GM12878 (cell line): ENCODE measurements around the gene MTRR. TPM values are rescaled to one million over a fixed set of nuclear protein-coding genes. Genes with fewer than 3 reads are reported as not detected.
A peak's percentile ranks its signal among the peaks of the same experiment; 100 is the strongest.

Experiments
- ATAC-seq: fragments of 200-7000 bp; cut with Tn5 transposase; 3 replicates; pipeline ENCODE4 v1.9.1; 2020; ENCODE audit warnings: mild to moderate bottlenecking, moderate library complexity
- BruUV-seq: library from RNA; stranded (reverse); fragments of 400-500 nt; replicated peaks from 2 replicates; lab custom pipeline; 2021; lab: Mats Ljungman, UMichigan
- CTCF ChIA-PET: fragments of 300-600 bp; sonication (Branson Sonifier 250); formaldehyde crosslinking; extraction: SDS; loops from one replicate; lab custom pipeline; 2021; ENCODE audit warnings: inconsistent platforms; lab: Yijun Ruan, JAX
- POLR2A ChIA-PET: fragments of 350-600 bp; formaldehyde crosslinking; extraction: SDS; loops from one replicate; lab custom pipeline; 2021; ENCODE audit warnings: inconsistent platforms; lab: Charles Lee
- RAD21 ChIA-PET: fragments of 300-600 bp; sonication (Branson Sonifier 250); formaldehyde crosslinking; loops from one replicate; lab custom pipeline; 2023; ENCODE audit warnings: antibody characterized with exemption; ENCODE audit not compliant: unreplicated experiment; lab: Charles Lee
- SMC1A ChIA-PET: fragments of 300-600 bp; sonication (Branson Sonifier 250); formaldehyde crosslinking; loops from one replicate; lab custom pipeline; 2023; ENCODE audit not compliant: unreplicated experiment, uncharacterized antibody; lab: Charles Lee
- DNase-seq: peaks from one replicate; pipeline ENCODE4 v3.0.0-alpha.2; 2011; ENCODE audit warnings: low read depth, low spot score
- FAIRE-seq: peaks from 3 replicates; lab custom pipeline; 2011; peaks lifted over from hg19 to GRCh38; lab: Jason Lieb, UNC
- H2AFZ ChIP-seq: 2 replicates; pipeline ENCODE4 v1.6.0; 2011; ENCODE audit warnings: low read depth, low read length, control low read depth; ENCODE audit not compliant: control insufficient read depth
- H3K27ac ChIP-seq: 2 replicates; pipeline ENCODE4 v1.5.1; 2011; ENCODE audit warnings: control low read depth; ENCODE audit not compliant: control insufficient read depth, insufficient read depth
- H3K27me3 ChIP-seq, 2 experiments: replicated peaks in 1 of 2; 2 replicates each; pipeline versions ENCODE4 v1.6.0 to v1.6.1; 2011; ENCODE audit warnings: low read length in 1 of 2; ENCODE audit not compliant: control insufficient read depth in 2 of 2, insufficient read depth in 2 of 2
- H3K36me3 ChIP-seq, 2 experiments: 2 replicates each; pipeline ENCODE4 v1.5.1; 2011; ENCODE audit warnings: low read length in 1 of 2; ENCODE audit not compliant: control insufficient read depth in 2 of 2, insufficient read depth in 2 of 2
- H3K4me1 ChIP-seq: 2 replicates; pipeline ENCODE4 v1.6.1; 2011; ENCODE audit warnings: mild to moderate bottlenecking, low read length, moderate library complexity, mixed read lengths; ENCODE audit not compliant: control insufficient read depth, insufficient read depth
- H3K4me2 ChIP-seq: 2 replicates; pipeline ENCODE4 v1.6.0; 2011; ENCODE audit warnings: control low read depth; ENCODE audit not compliant: control insufficient read depth, insufficient read depth
- H3K4me3 ChIP-seq: fragments of 200-600 bp; sonication (generic); 2 replicates; pipeline ENCODE4 v1.5.1; 2016
- H3K79me2 ChIP-seq: 2 replicates; pipeline ENCODE4 v1.6.0; 2011; ENCODE audit warnings: low read length; ENCODE audit not compliant: control insufficient read depth, insufficient read depth
- H3K9ac ChIP-seq: 2 replicates; pipeline ENCODE4 v1.8.0; 2011; ENCODE audit warnings: low read length, control low read depth, mixed read lengths; ENCODE audit not compliant: control insufficient read depth, insufficient read depth
- H3K9me3 ChIP-seq: replicated peaks from 3 replicates; pipeline ENCODE4 v1.5.1; 2011; ENCODE audit warnings: mild to moderate bottlenecking, low read length; ENCODE audit not compliant: control insufficient read depth, insufficient read depth
- H4K20me1 ChIP-seq: 2 replicates; pipeline ENCODE4 v1.6.0; 2011; ENCODE audit not compliant: control insufficient read depth, insufficient read depth
- CBFB ChIP-seq: IDR thresholded peaks from 2 replicates; pipeline ENCODE4 v1.6.1; 2016; ENCODE audit warnings: antibody characterized with exemption, low read depth
- EZH2 ChIP-seq: IDR thresholded peaks from 2 replicates; pipeline ENCODE4 v1.6.1; 2012; ENCODE audit warnings: low read depth, mild to moderate bottlenecking, control low read depth, inconsistent platforms, low read length, borderline replicate concordance; ENCODE audit not compliant: control insufficient read depth
- FOXK2 ChIP-seq: fragments of 450-650 bp; IDR thresholded peaks from 2 replicates; pipeline ENCODE4 v1.6.1; 2017; ENCODE audit warnings: mild to moderate bottlenecking, moderate library complexity
- FOXM1 ChIP-seq: IDR thresholded peaks from 2 replicates; pipeline ENCODE4 v1.6.1; 2012; ENCODE audit warnings: low read depth, mild to moderate bottlenecking, inconsistent platforms, low read length, moderate library complexity
- HDAC2 ChIP-seq: fragments of 200-600 bp; sonication (generic); IDR thresholded peaks from 2 replicates; pipeline ENCODE4 v1.6.1; 2017
- HDGF ChIP-seq: fragments of 450-650 bp; IDR thresholded peaks from 2 replicates; pipeline ENCODE4 v1.6.1; 2016; ENCODE audit warnings: antibody characterized with exemption
- KAT2A ChIP-seq: conservative IDR thresholded peaks from 2 replicates; pipeline ENCODE4 v1.6.1; 2011; ENCODE audit warnings: low read depth, low read length; ENCODE audit not compliant: control insufficient read depth
- NRF1 ChIP-seq: conservative IDR thresholded peaks from 2 replicates; pipeline ENCODE4 v1.6.1; 2011; ENCODE audit warnings: mild to moderate bottlenecking, low read depth, low read length, improper control_type of control experiment
- RB1 ChIP-seq: fragments of 450-650 bp; formaldehyde crosslinking; IDR thresholded peaks from 2 replicates; pipeline ENCODE4 v1.6.1; 2017; ENCODE audit warnings: mild to moderate bottlenecking, borderline replicate concordance
- SIX5 ChIP-seq: IDR thresholded peaks from 2 replicates; pipeline ENCODE4 v1.6.1; 2011; ENCODE audit warnings: mild to moderate bottlenecking, low read depth, low read length, moderate library complexity; ENCODE audit not compliant: severe bottlenecking
- SMC3 ChIP-seq: IDR thresholded peaks from 2 replicates; pipeline ENCODE4 v1.6.1; 2011; ENCODE audit warnings: low read length, improper control_type of control experiment, borderline replicate concordance
- ZNF384 ChIP-seq: IDR thresholded peaks from 2 replicates; pipeline ENCODE4 v1.6.1; 2012; ENCODE audit warnings: low read depth, mild to moderate bottlenecking, low read length, improper control_type of control experiment, borderline replicate concordance
- WGBS: methylation state at CpG from one replicate; pipeline ENCODE4 v1.1.6; 2016; ENCODE audit warnings: low lambda C conversion rate; ENCODE audit not compliant: insufficient replicate concordance, insufficient coverage; ENCODE audit errors: missing lambda C conversion rate; 5-methylcytosine and 5-hydroxymethylcytosine counted together
- in situ Hi-C: fragments of 300-500 bp; cut with MboI; formaldehyde crosslinking; loops from 9 replicates; pipeline ENCODE4 v1.14.3; 2018; ENCODE audit warnings: mixed read lengths
- intact Hi-C: fragments of 100-400 bp; cut with micrococcal nuclease; formaldehyde crosslinking; loops from one replicate; pipeline ENCODE4 v1.14.2; 2022; ENCODE audit not compliant: unreplicated experiment
- polyA plus RNA-seq, 11 experiments: library from polyadenylated mRNA; depleted of rRNA in 4 of 11; unstranded in 6 of 11; stranded (reverse) in 5 of 11; fragments of >200 nt; fragmentation: Nextera tagmentation in 4 of 11; fragmentation: Illumina TruSeq in 1 of 11; extraction: Ambion mirVana in 4 of 11; extraction: Trizol in 1 of 11; gene quantifications; 1 replicate in 1 of 11; 2 replicates in 10 of 11; pipeline versions ENCODE4 v1.2.1 to v1.2.3, GENCODE V29; 2011 to 2016; ENCODE audit warnings: inconsistent platforms in 2 of 11, missing spikeins in 2 of 11, low read depth in 1 of 11
- total RNA-seq, 4 experiments: library from RNA; depleted of rRNA in 3 of 4; stranded (reverse); fragments of >200 nt in 3 of 4; fragmentation: Illumina TruSeq in 1 of 4; extraction: Trizol in 1 of 4; gene quantifications; 2 replicates each; pipeline versions ENCODE4 v1.2.1 to v1.2.3, GENCODE V29; 2013 to 2021
- TF ChIP-seq, protein P1 (sequence below): fragments of 150-350 bp; IDR thresholded peaks from 2 replicates; pipeline ENCODE4 v1.6.1; 2014; ENCODE audit warnings: mild to moderate bottlenecking, low read depth, low read length
- TF ChIP-seq, protein P2 (sequence below), 3 experiments: IDR thresholded peaks in 2 of 3; conservative IDR thresholded peaks in 1 of 3; 2 replicates each; pipeline ENCODE4 v1.5.1; 2011; ENCODE audit warnings: low read depth in 3 of 3, low read length in 3 of 3, mild to moderate bottlenecking in 3 of 3, control low read depth in 2 of 3, moderate library complexity in 2 of 3, inconsistent platforms in 1 of 3, mixed read lengths in 1 of 3; ENCODE audit not compliant: control insufficient read depth in 2 of 3, insufficient read depth in 1 of 3; ENCODE audit errors: extremely low read depth in 1 of 3
- TF ChIP-seq, protein P3 (sequence below): fragments of 450-650 bp; IDR thresholded peaks from 2 replicates; pipeline ENCODE4 v1.6.1; 2017; ENCODE audit warnings: mild to moderate bottlenecking, low read depth, inconsistent platforms; ENCODE audit not compliant: poor library complexity, severe bottlenecking

The MTRR gene
- total and polyA plus RNA-seq, 10 of the 15 experiments (the other 5 are each of a cell fraction or from before 2014, with no cell fraction given) = 13.8 to 76.9 (median 38.0) TPM

DNA sequence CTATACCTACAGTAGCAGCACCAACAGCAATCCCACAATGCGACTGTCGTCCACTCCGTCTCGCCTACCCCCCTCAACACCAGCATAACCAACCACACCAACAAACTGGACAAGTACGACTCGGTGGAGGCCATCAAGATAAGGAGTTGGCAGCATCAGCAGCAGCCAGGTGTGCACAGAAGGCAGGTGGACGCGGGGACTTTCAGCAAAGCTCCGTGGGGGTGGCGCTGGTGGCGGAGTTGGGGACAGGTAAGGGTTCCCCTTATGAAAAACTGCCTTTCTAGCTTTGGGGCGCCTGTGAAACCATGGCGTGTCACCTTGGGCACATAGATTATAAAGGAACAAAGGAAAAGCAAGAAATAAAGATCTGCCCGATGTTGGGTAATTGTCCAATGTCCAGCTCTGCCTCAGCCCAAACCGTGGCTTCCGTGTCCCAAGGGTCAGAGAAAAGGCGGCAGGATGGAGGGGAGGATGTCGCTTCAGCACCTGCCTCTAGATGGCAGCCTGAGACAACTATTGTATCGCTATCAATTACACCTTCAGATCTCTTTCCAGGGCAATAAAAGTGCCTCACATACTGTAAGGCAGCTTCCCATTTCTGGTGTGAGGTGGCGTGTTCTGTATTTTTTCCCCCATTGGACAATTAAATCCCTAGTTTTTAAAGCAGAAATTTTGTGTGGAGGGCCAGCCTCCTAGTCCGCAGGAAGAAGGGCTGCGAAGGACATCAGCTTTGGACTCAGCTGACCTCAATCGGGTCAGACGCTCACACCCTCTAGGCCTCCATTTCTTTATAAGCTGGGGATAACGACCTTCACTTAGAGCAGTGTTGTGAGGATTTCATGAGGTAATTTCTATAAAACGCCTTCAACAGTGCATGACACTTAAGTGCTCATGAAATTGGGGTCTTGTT, 58.8 kb downstream of the MTRR start:
- in situ Hi-C loops = loop anchor here (5.0 kb wide), 1 partner anchor 1280 kb away; no protein-coding TSS in a partner anchor
- TF ChIP-seq SIX5 (no peak), FOXK2 (no peak), HDAC2 (no peak), NRF1 (no peak), FOXM1 (no peak), ZNF384 (no peak), SMC3 (peak; percentile 54; the same call in 1 of the 2 replicates), HDGF (no peak), KAT2A (no peak), EZH2 (no peak), RB1 (0 out of 2 replicates have a peak, but pooled peaks have one; percentile 28), CBFB (no peak)
- TF ChIP-seq, protein P1, sequence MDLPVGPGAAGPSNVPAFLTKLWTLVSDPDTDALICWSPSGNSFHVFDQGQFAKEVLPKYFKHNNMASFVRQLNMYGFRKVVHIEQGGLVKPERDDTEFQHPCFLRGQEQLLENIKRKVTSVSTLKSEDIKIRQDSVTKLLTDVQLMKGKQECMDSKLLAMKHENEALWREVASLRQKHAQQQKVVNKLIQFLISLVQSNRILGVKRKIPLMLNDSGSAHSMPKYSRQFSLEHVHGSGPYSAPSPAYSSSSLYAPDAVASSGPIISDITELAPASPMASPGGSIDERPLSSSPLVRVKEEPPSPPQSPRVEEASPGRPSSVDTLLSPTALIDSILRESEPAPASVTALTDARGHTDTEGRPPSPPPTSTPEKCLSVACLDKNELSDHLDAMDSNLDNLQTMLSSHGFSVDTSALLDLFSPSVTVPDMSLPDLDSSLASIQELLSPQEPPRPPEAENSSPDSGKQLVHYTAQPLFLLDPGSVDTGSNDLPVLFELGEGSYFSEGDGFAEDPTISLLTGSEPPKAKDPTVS = no peak
- TF ChIP-seq, protein P2, sequence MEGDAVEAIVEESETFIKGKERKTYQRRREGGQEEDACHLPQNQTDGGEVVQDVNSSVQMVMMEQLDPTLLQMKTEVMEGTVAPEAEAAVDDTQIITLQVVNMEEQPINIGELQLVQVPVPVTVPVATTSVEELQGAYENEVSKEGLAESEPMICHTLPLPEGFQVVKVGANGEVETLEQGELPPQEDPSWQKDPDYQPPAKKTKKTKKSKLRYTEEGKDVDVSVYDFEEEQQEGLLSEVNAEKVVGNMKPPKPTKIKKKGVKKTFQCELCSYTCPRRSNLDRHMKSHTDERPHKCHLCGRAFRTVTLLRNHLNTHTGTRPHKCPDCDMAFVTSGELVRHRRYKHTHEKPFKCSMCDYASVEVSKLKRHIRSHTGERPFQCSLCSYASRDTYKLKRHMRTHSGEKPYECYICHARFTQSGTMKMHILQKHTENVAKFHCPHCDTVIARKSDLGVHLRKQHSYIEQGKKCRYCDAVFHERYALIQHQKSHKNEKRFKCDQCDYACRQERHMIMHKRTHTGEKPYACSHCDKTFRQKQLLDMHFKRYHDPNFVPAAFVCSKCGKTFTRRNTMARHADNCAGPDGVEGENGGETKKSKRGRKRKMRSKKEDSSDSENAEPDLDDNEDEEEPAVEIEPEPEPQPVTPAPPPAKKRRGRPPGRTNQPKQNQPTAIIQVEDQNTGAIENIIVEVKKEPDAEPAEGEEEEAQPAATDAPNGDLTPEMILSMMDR (IDR thresholded peaks at IDR 0.05 in 2 of 3, conservative IDR thresholded peaks at IDR 0.05 in 1 of 3; ENCODE audit: control insufficient read depth in 2 of 3, extremely low read depth in 1 of 3, insufficient read depth in 1 of 3, low read depth in 3 of 3, low read length in 3 of 3) = peak; percentile 74 to 81 (median 77); a peak in 5 of 6 replicates
- TF ChIP-seq, protein P3, sequence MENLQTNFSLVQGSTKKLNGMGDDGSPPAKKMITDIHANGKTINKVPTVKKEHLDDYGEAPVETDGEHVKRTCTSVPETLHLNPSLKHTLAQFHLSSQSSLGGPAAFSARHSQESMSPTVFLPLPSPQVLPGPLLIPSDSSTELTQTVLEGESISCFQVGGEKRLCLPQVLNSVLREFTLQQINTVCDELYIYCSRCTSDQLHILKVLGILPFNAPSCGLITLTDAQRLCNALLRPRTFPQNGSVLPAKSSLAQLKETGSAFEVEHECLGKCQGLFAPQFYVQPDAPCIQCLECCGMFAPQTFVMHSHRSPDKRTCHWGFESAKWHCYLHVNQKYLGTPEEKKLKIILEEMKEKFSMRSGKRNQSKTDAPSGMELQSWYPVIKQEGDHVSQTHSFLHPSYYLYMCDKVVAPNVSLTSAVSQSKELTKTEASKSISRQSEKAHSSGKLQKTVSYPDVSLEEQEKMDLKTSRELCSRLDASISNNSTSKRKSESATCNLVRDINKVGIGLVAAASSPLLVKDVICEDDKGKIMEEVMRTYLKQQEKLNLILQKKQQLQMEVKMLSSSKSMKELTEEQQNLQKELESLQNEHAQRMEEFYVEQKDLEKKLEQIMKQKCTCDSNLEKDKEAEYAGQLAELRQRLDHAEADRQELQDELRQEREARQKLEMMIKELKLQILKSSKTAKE = no peak

More for the DNA sequence above, 58.8 kb downstream of the MTRR start:
- H3K4me2 ChIP-seq = no peak overlapping the region
- RAD21 ChIA-PET = interaction anchor here (1.0 to 1.4 kb wide), 4 partner anchors 11 to 1279 kb away, joined by 3 to 7 read pairs (median 4); no protein-coding TSS in a partner anchor
- no peaks in the 10 kb centered on the region; the same call in 1 of the 2 replicates for H4K20me1 ChIP-seq
- WGBS = 38% methylated on average over 26 of the region's 26 CpGs
- no TSS peak for BruUV-seq
- H3K4me1 ChIP-seq = no peaks in the 10 kb centered on the region
- ATAC-seq (peak; percentile 96), DNase-seq (no peak), FAIRE-seq (peak; percentile 79)
- no peak overlapping the region for H3K27ac ChIP-seq
- SMC1A ChIA-PET = interaction anchor here (0.7 to 4.5 kb wide), 5 partner anchors 13 to 1273 kb away, joined by 3 to 15 read pairs (median 3); no protein-coding TSS in a partner anchor
- CTCF ChIA-PET = interaction anchor here (0.7 to 4.6 kb wide), 13 partner anchors 11 to 1616 kb away, joined by 3 to 32 read pairs (median 4); no protein-coding TSS in a partner anchor
- H3K79me2 ChIP-seq = no peaks in the 10 kb centered on the region
- H2AFZ ChIP-seq = no peak overlapping the region
- no peak overlapping the region for H3K4me3 ChIP-seq
- intact Hi-C loops = loop anchor here (2.0 to 5.0 kb wide), 2 partner anchors 255 to 1279 kb away; no protein-coding TSS in a partner anchor
- no peaks in the 10 kb centered on the region for H3K9me3 ChIP-seq
- POLR2A ChIA-PET = no interaction called here
- no peak overlapping the region for H3K9ac ChIP-seq
- H3K27me3 ChIP-seq = no peaks in the 10 kb centered on the region; a peak in 1 of 4 replicates
- H3K36me3 ChIP-seq = no peaks in the 10 kb centered on the region
